GM12875 (cell line): ENCODE results near the gene PIGK.

ENCODE experiments used
- H3K4me3 ChIP-seq: one replicate; pipeline ENCODE4 v1.5.1; 2011; ENCODE audit warnings: low read depth, low read length, control low read depth
- CTCF ChIP-seq: IDR thresholded peaks from 2 replicates; pipeline ENCODE4 v1.5.1; 2011; ENCODE audit warnings: low read depth, mild to moderate bottlenecking, control low read depth, inconsistent platforms, low read length, moderate library complexity, borderline replicate concordance; ENCODE audit not compliant: insufficient read depth

The PIGK gene

GRCh38 chr1:77104672-77105071, 114.6 kb downstream of the PIGK start:
- H3K4me3 ChIP-seq, result no peak overlapping the region
- TF ChIP-seq CTCF, result no peak

GRCh38 chr1:77103486-77103885, 115.7 kb downstream of the PIGK start:
- H3K4me3 ChIP-seq, result no peak overlapping the region
- no peak for TF ChIP-seq CTCF

- TF ChIP-seq CTCF, result no peak
- no peak overlapping the region for H3K4me3 ChIP-seq
Measured at GRCh38 chr1:77100875-77101274, 118.4 kb downstream of the PIGK start.

- H3K4me3 ChIP-seq, result no peak overlapping the region
- TF ChIP-seq CTCF, result no peak
Measured at GRCh38 chr1:77096496-77097255, 122.6 kb downstream of the PIGK start.

- H3K4me3 ChIP-seq, result no peak overlapping the region
- TF ChIP-seq CTCF, result no peak
Measured at GRCh38 chr1:77095236-77095635, 124.0 kb downstream of the PIGK start.

GRCh38 chr1:77089756-77090155, 129.5 kb downstream of the PIGK start:
- no peak overlapping the region for H3K4me3 ChIP-seq
- TF ChIP-seq CTCF, result no peak

GRCh38 chr1:77085109-77085508, 134.1 kb downstream of the PIGK start:
- TF ChIP-seq CTCF, result no peak
- H3K4me3 ChIP-seq, result no peak overlapping the region
